Mesodermal cell (in vitro differentiated cells): ENCODE measurements around the gene GAS2L3.
A peak's percentile ranks its signal among the peaks of the same experiment; 100 is the strongest.
"Not testable (repeated sequence)": the region's sequence is repeated elsewhere in the genome, so short reads cannot be mapped to it uniquely, and the experiment has no call there.

Source experiments
- H3K27ac ChIP-seq: 2 replicates; pipeline ENCODE4 v1.7.0; 2013; ENCODE audit warnings: mild to moderate bottlenecking, low read depth, low read length, moderate library complexity; ENCODE audit not compliant: severe bottlenecking
- H3K36me3 ChIP-seq: 2 replicates; pipeline ENCODE4 v1.7.1; 2013; ENCODE audit warnings: mild to moderate bottlenecking, low read length, moderate library complexity; ENCODE audit not compliant: control insufficient read depth, insufficient read depth
- H3K4me1 ChIP-seq: one replicate; pipeline ENCODE4 v1.7.1; 2013; ENCODE audit warnings: mild to moderate bottlenecking, low read length; ENCODE audit not compliant: insufficient read depth, control insufficient read depth, poor library complexity, severe bottlenecking
- H3K4me3 ChIP-seq: 2 replicates; pipeline ENCODE4 v1.7.0; 2013; ENCODE audit warnings: low read length, control low read depth, mild to moderate bottlenecking; ENCODE audit not compliant: insufficient read depth, poor library complexity, severe bottlenecking; ENCODE audit errors: extremely low read depth
- H3K9me3 ChIP-seq: 2 replicates; pipeline ENCODE4 v1.7.1; 2013; ENCODE audit warnings: mild to moderate bottlenecking, low read length, moderate library complexity; ENCODE audit not compliant: control insufficient read depth
- WGBS, 2 experiments: methylation state at CpG; one replicate each; pipeline ENCODE4 v1.1.5; 2013; ENCODE audit warnings: missing lambda C conversion rate in 2 of 2; ENCODE audit not compliant: insufficient coverage in 2 of 2; 5-methylcytosine and 5-hydroxymethylcytosine counted together

Gene GAS2L3

DNA sequence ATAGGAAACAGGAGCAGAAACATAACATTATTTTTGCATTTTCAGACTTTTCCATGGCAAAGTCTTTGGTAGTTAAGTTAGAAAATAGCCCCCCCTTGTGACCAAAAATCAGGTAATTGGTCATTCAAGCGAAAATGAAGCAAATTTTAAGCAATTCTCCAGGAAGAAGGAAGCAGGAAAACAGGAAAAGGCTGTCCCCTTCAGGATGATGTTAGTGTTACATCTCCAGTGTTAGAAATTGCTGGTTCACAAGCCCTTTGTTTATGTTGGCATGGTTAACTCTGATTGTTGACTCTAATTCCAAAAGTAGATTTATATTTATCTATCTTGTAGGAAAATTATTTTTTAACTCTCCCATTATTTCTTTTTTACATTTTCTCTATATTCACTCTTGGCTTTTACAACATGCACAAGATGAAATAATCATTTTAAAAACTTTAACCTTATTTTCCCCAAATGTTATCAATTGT lies 18.8 kb upstream of the GAS2L3 start:
- Histone ChIP-seq H3K4me3 (no peak overlapping the region), H3K9me3 (no peaks in the 10 kb centered on the region), H3K4me1 (no peaks in the 10 kb centered on the region), H3K36me3 (no peaks in the 10 kb centered on the region), H3K27ac (peak overlapping the region; percentile 5)
- 0% methylated on average over 1 of the region's 1 CpG; no CpG with 5 or more reads in 1 of the 2 experiments for WGBS, 2 experiments

DNA sequence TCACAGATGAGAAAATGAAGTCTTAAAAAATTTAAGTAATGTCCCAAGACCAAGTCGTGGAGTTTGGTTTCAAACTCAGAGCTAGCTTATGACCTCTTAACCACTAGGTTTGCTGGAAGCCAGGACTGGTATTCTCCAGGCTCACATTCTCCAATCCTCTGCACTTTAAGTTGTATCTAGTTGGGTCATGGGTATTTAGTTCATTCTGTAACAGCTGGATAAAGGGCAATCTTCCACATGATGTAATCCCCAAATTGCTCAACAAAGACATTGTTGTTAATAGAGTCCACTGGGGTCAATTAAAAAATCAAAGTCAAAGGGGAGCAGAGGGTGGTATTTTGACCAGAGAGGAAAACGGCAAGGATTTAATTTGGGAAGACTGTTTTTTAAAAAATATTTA lies 17.8 kb upstream of the GAS2L3 start:
- Histone ChIP-seq H3K36me3 (no peaks in the 10 kb centered on the region), H3K27ac (no peak overlapping the region), H3K4me1 (no peaks in the 10 kb centered on the region), H3K9me3 (no peaks in the 10 kb centered on the region), H3K4me3 (no peak overlapping the region)
- 67 to 83% methylated on average over 1 of the region's 2 CpGs for WGBS, 2 experiments

DNA sequence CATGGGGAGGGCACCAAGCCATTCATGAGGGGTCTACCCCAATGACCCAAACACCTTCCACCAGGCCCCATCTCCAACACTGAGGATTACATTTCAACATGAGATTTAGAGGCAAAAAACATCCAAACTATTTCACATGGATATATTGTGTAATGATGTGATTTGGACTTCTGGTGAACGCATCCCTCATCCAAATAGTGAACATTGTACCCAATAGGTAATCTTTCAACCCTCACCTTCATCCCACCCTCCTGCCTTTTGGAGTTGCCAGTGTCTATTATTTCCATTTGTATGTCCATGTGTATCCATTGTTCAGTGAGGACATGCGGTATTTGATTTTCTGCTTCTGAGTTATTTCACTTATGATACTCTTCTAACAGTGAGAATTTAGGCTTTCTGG lies 16.1 kb upstream of the GAS2L3 start:
- H3K27ac ChIP-seq: no peak overlapping the region

DNA sequence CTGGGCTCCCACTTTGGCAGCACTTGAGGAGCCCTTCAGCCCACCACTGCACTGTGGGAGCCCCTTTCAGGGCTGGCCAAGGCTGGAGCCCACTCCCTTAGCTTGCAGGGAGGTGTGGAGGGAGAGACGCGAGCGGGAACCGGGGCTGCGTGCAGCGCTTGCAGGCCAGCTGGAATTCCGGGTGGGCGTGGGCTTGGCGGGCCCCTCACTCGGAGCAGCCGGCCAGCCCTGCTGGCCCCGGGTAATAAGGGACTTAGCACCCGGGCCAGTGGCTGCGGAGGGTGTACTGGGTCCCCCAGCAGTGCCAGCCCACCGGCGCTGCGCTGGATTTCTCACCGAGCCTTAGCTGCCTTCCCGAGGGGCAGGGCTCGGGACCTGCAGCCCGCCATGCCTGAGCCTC lies 14.2 kb upstream of the GAS2L3 start:
- H3K4me3 ChIP-seq, H3K27ac ChIP-seq, H3K9me3 ChIP-seq, H3K36me3 ChIP-seq, H3K4me1 ChIP-seq: not testable (repeated sequence)
- 94 to 96% methylated on average over 3 to 14 of the region's 21 CpGs for WGBS, 2 experiments

More for the DNA sequence above, 16.1 kb upstream of the GAS2L3 start:
- no peaks in the 10 kb centered on the region for H3K9me3 ChIP-seq
- H3K4me1 ChIP-seq: no peaks in the 10 kb centered on the region
- no CpG with 5 or more reads among the region's 2 CpGs for WGBS, 2 experiments
- H3K4me3 ChIP-seq: no peak overlapping the region
- no peaks in the 10 kb centered on the region for H3K36me3 ChIP-seq

DNA sequence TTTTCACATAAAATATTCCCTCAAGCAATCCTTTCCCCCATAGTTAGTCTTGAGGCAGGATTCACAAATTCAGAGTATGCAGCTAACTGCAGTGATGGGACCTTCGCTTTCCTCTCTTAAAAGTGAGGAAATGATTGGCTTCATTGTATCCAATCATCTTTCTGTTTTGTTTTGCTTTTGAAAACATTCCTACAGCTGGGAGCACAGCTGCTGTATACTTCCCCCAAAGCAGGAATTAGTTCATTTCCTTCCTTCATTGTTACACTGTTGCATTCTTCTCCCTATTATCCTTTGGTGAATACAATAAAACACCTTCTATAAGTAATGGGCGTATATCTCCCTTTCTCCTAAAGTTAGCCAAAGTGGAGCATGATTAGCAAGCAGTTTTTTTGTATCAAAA lies 9.4 kb upstream of the GAS2L3 start:
- Histone ChIP-seq H3K4me3 (no peak overlapping the region), H3K27ac (no peak overlapping the region), H3K9me3 (no peaks in the 10 kb centered on the region), H3K36me3 (no peaks in the 10 kb centered on the region), H3K4me1 (no peaks in the 10 kb centered on the region)
- WGBS, 2 experiments: 100% methylated on average over 1 of the region's 2 CpGs; no CpG with 5 or more reads in 1 of the 2 experiments

DNA sequence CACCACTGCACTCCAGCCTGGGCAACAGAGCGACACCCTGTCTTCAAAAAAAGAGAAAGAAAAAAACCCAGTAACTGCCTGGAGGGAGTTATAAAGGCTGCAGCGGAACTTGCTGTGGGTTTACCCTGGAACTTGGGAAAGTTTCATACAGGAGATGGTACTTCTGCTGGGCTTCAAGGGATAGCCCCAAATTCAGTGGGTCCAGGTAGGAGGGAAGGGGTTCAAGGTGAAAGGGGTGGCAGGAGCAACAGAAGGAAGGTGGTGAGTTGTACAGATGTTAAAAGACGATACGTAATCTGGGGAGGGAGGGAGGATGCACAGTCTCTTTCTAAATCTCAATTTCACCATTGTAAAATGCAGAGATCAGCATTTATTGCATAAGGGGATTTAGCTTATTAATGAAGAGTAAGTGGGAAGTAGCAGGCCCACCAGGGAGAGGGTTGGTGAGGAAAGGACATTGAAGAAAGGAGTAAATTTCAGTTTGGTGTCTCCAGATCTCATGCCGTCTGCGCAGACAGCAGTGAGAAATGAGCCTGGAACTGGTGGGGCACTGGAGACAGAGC lies 8.5 kb upstream of the GAS2L3 start:
- no peak overlapping the region for H3K4me3 ChIP-seq
- 100% methylated on average over 1 to 3 of the region's 6 CpGs for whole genome bisulfite sequencing, 2 experiments

DNA sequence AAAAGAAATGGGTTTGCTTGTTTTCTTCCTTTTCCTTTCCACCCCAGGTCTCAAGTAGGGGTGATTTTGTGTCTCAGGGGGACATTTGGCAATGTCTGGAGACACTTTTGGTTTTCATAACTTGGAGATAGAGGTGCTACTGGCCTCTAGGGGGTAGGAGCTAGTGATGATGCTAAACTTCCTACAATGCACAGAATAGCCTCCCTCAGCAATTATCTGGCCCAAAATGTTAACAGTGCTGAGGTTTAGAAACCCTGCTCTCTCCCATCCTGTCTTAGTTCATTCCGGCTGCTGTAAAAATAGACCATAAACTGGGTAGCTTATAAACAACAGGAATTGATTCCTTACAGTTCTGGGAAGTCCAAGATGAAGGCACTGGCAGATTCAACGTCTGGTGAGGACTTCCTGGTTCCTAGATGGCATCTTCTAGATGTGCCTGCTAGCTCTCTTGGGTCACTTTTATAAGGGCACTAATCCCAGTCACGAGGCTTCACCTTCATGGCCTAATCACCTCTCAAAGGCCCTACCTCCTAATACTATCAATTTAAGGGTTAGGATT lies 7.4 kb upstream of the GAS2L3 start:
- H3K27ac ChIP-seq: no peak overlapping the region
- no peaks in the 10 kb centered on the region for H3K9me3 ChIP-seq
- no peaks in the 10 kb centered on the region for H3K36me3 ChIP-seq
- no peaks in the 10 kb centered on the region for H3K4me1 ChIP-seq
- H3K4me3 ChIP-seq: no peak overlapping the region
- 93 to 100% methylated on average over 1 to 3 of the region's 3 CpGs for WGBS, 2 experiments

More for the DNA sequence above, 8.5 kb upstream of the GAS2L3 start:
- Histone ChIP-seq H3K4me1 (no peaks in the 10 kb centered on the region), H3K36me3 (no peaks in the 10 kb centered on the region), H3K27ac (no peak overlapping the region), H3K9me3 (no peaks in the 10 kb centered on the region)

DNA sequence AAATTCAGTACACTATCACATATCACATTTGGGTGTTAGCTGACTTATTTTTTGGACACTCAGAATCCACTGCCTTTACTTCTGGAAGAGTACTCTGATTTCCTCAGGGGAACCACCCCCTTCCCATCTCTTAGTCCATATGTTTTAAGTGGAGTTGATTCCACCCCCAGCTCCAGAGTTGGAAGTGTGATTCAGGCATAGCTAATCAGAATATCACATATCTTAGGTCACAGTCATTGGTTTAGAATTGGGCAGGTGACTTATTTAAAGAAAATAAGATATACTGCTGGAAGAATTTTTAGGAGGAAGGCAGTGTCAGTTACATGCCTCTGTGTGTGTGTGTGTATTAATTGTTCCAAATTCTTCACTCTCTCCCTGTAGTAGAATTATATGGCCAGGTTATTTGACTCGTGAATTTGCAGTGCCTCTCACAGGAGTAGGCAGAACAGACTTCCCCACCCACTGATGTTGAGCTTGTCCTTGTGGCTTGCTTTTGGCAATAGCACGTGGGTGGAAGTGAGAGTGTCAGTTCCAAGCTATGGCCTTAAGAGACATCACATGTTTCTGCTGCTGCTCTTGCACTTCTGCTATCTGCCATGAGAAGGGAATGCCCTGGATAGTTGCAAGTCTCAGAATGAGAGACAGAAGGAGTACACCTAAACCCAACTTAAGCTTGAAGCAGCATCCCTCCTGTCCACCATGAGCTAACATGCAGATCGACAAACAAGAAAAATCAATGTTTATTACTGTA lies 6.4 kb upstream of the GAS2L3 start:
- H3K4me3 ChIP-seq: no peak overlapping the region
- H3K9me3 ChIP-seq: no peaks in the 10 kb centered on the region
- H3K27ac ChIP-seq: no peak overlapping the region
- 33% methylated on average over 1 of the region's 3 CpGs for WGBS, 2 experiments
- H3K36me3 ChIP-seq: no peaks in the 10 kb centered on the region
- H3K4me1 ChIP-seq: no peaks in the 10 kb centered on the region

DNA sequence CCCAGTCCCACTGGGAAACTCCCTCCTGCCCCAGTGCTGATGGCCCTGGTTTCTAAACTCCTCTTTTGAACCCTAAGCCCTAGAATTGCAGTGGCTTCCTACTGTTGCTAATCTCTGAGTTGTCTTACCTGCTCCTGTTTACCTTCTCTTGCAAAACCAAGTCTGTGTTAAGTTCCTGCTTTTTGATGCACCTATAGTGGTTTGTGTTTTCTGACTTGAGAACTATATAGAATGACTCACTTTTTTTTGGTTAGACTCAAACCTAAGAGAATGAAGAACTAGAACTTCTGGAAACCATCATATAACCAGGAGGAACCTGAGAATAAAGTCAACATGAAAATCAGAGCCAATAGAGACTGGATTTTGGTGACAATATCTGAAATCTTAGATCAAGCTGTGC lies 5.5 kb upstream of the GAS2L3 start:
- H3K27ac ChIP-seq: no peak overlapping the region
- no peaks in the 10 kb centered on the region for H3K36me3 ChIP-seq
- no peaks in the 10 kb centered on the region for H3K9me3 ChIP-seq
- no peak overlapping the region for H3K4me3 ChIP-seq
- no peaks in the 10 kb centered on the region for H3K4me1 ChIP-seq

DNA sequence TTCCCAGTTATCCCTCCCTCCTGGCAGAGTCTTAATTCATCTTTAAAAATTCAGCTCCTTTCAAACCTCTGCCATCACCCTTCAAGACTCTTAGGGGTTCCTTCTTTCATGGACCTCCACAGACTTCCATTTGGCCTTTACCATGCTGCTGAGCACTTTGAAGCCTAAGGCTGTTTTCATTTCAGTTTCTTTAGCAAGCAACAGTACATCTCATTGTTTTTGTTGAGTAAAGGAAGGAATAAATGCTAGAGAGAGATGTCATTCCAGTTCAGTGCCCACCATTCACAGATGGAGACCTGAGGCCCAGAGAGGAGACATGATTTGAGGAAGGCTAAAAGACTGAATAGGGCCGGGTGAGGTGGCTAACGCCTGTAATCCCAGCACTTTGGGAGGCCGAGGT lies 1.3 kb upstream of the GAS2L3 start:
- no peaks in the 10 kb centered on the region for H3K36me3 ChIP-seq
- 86 to 88% methylated on average over 3 of the region's 3 CpGs for WGBS, 2 experiments

More for the DNA sequence above, 1.3 kb upstream of the GAS2L3 start:
- Histone ChIP-seq H3K4me1 (peaks cover 3% of the 10 kb centered on the region), H3K27ac (no peak overlapping the region), H3K4me3 (no peak overlapping the region), H3K9me3 (no peaks in the 10 kb centered on the region)
